ENCODE measurements around the gene GUCY1A2. TPM values are rescaled to one million over a fixed set of nuclear protein-coding genes. Genes with fewer than 3 reads are reported as not detected.

The GUCY1A2 gene
- total RNA-seq, 1 experiment from 2014 or later: 0.55 TPM

GRCh38 chr11:107041088-107041444, 22.8 kb upstream of the GUCY1A2 start:
- Mint-ChIP-seq H3K9me3 (peaks cover 6 to 10% of the 10 kb centered on the region in 2 experiments; a peak in 4 of 5 replicates), H3K4me1 (no peaks in the 10 kb centered on the region; a peak in 1 of 4 replicates), H3K27ac (no peak overlapping the region), H3K36me3 (ENCODE audit: insufficient read depth in 1 of 3, low read depth in 3 of 3) (peaks cover 0 to 3% (median 0%) of the 10 kb centered on the region in 3 experiments; a peak in 1 of 7 replicates), H3K4me3 (no peak overlapping the region), H3K27me3 (ENCODE audit: low read depth) (no peaks in the 10 kb centered on the region; the same call in 1 of the 2 replicates)
- Histone ChIP-seq H3K23me2 (ENCODE audit: insufficient read length, low read depth, low read length, poor library complexity, severe bottlenecking) (no peaks in the 10 kb centered on the region), H4K8ac (replicated peaks; ENCODE audit: insufficient read length, low read depth, low read length) (no peak overlapping the region), H3K9me3 (ENCODE audit: control insufficient read depth, low read depth, low read length) (no peaks in the 10 kb centered on the region), H4K91ac (ENCODE audit: insufficient read length, low read depth, low read length) (no peak overlapping the region), H2BK120ac (ENCODE audit: low read depth, low read length, poor library complexity, severe bottlenecking) (no peak overlapping the region), H3T11ph (ENCODE audit: low read length) (no peak overlapping the region), H3K4me1 (ENCODE audit: insufficient read depth, low read length) (no peaks in the 10 kb centered on the region), H3K27me3 (ENCODE audit: insufficient read depth, low read length) (no peaks in the 10 kb centered on the region), H2BK12ac (ENCODE audit: insufficient read length, low read depth, low read length) (no peak overlapping the region), H3K79me2 (ENCODE audit: insufficient read depth, low read length) (no peaks in the 10 kb centered on the region), H3K4ac (ENCODE audit: low read depth, low read length) (no peak overlapping the region), H2BK5ac (ENCODE audit: insufficient read length, low read length) (no peak overlapping the region), H3K79me1 (ENCODE audit: insufficient read depth, low read depth, low read length, poor library complexity, severe bottlenecking) (no peaks in the 10 kb centered on the region), H3K9ac (ENCODE audit: extremely low read depth, insufficient read length, low read length) (no peak overlapping the region), H3K23ac (ENCODE audit: insufficient read length, low read depth, low read length) (no peak overlapping the region), H2BK20ac (ENCODE audit: low read depth, low read length, poor library complexity, severe bottlenecking) (no peak overlapping the region), H3K18ac (ENCODE audit: insufficient read length, low read depth, low read length) (no peak overlapping the region), H2AFZ (ENCODE audit: low read length) (no peak overlapping the region), H3K14ac (ENCODE audit: insufficient read depth, low read length) (no peak overlapping the region), H3K4me2 (ENCODE audit: insufficient read depth, insufficient read length, low read length) (no peak overlapping the region), H2AK5ac (ENCODE audit: insufficient read length, low read length) (no peak overlapping the region), H4K20me1 (ENCODE audit: control insufficient read depth, insufficient read depth, insufficient read length) (no peaks in the 10 kb centered on the region), H3K56ac (ENCODE audit: insufficient read length, low read depth, low read length) (no peak overlapping the region), H2BK15ac (ENCODE audit: low read depth, low read length) (no peak overlapping the region), H3K27ac (ENCODE audit: insufficient read length, low read depth, low read length) (no peak overlapping the region), H4K5ac (ENCODE audit: insufficient read length, low read depth, low read length) (no peak overlapping the region)
- no CpG with 5 or more reads among the region's 1 CpG for WGBS (ENCODE audit: extremely low coverage, insufficient read length, low lambda C conversion rate)
- no peak for DNase-seq
- no peak for TF ChIP-seq CTCF (conservative IDR thresholded peaks at IDR 0.05)

All from H9 (cell line).